Neural cell (in vitro differentiated cells): Measurements from ENCODE around the gene KRTAP1-4. TPM values are rescaled to one million over a fixed set of nuclear protein-coding genes. Genes with fewer than 3 reads are reported as not detected.

Source experiments
- H2AFZ ChIP-seq: fragments of 200-600, 300-800 bp; sonication (generic), shearing (Covaris generic); 2 replicates; pipeline ENCODE4 v1.6.0; 2014; ENCODE audit warnings: low read depth, mild to moderate bottlenecking, antibody characterized with exemption, low read length, moderate library complexity
- H3F3A ChIP-seq: fragments of 200-600 bp; shearing (Covaris generic); 2 replicates; pipeline ENCODE4 v1.6.1; 2016; ENCODE audit warnings: mild to moderate bottlenecking, moderate library complexity, mixed read lengths, antibody characterized with exemption, low read length; ENCODE audit not compliant: insufficient read depth, poor library complexity, severe bottlenecking
- H3K27ac ChIP-seq: fragments of 200-600, 300-800 bp; sonication (generic), shearing (Covaris generic); 2 replicates; pipeline ENCODE4 v1.5.1; 2014; ENCODE audit warnings: mild to moderate bottlenecking, low read length, moderate library complexity
- H3K27me3 ChIP-seq: fragments of 300-800, 200-600 bp; sonication (generic), shearing (Covaris generic); 2 replicates; pipeline ENCODE4 v1.6.0; 2014; ENCODE audit warnings: mild to moderate bottlenecking, low read depth, low read length, moderate library complexity; ENCODE audit not compliant: insufficient read depth
- H3K36me3 ChIP-seq: fragments of 300-800, 200-600 bp; sonication (generic), shearing (Covaris generic); 2 replicates; pipeline ENCODE4 v1.5.1; 2014; ENCODE audit warnings: mild to moderate bottlenecking, antibody characterized with exemption, low read length, moderate library complexity; ENCODE audit not compliant: insufficient read depth
- H3K4me2 ChIP-seq: fragments of 300-800, 200-600 bp; sonication (generic), shearing (Covaris generic); 2 replicates; pipeline ENCODE4 v1.6.0; 2014; ENCODE audit warnings: mild to moderate bottlenecking, low read length
- H3K4me3 ChIP-seq: fragments of 300-800, 200-600 bp; sonication (generic), shearing (Covaris generic); 2 replicates; pipeline ENCODE4 v1.5.1; 2014; ENCODE audit warnings: mild to moderate bottlenecking, low read length, moderate library complexity
- H3K79me2 ChIP-seq: fragments of 200-600 bp; shearing (Covaris generic); replicated peaks from 2 replicates; pipeline ENCODE4 v1.6.0; 2014; ENCODE audit warnings: mild to moderate bottlenecking, low read length, moderate library complexity; ENCODE audit not compliant: insufficient read depth
- H3K9ac ChIP-seq: fragments of 300-800, 200-600 bp; sonication (generic), shearing (Covaris generic); 2 replicates; pipeline ENCODE4 v1.6.1; 2016; ENCODE audit warnings: mild to moderate bottlenecking, low read length, mixed read lengths
- H3K9me2 ChIP-seq: fragments of 200-600 bp; shearing (Covaris generic); 2 replicates; pipeline ENCODE4 v1.6.1; 2016; ENCODE audit warnings: mild to moderate bottlenecking, low read length, mixed read lengths; ENCODE audit not compliant: insufficient read depth
- H3K9me3 ChIP-seq: fragments of 200-600, 300-800 bp; sonication (generic), shearing (Covaris generic); 2 replicates; pipeline ENCODE4 v1.6.1; 2016; ENCODE audit warnings: mild to moderate bottlenecking, mixed run types, low read length, moderate library complexity, mixed read lengths
- H4K20me1 ChIP-seq: fragments of 200-600 bp; shearing (Covaris generic); 2 replicates; pipeline ENCODE4 v1.6.1; 2016; ENCODE audit warnings: mild to moderate bottlenecking, mixed run types; ENCODE audit not compliant: insufficient read depth
- EP300 ChIP-seq: fragments of 450-650 bp; conservative IDR thresholded peaks from 2 replicates; pipeline ENCODE4 v1.6.1; 2014; ENCODE audit warnings: antibody characterized with exemption, mild to moderate bottlenecking, moderate library complexity; ENCODE audit not compliant: poor library complexity, severe bottlenecking
- EZH2 ChIP-seq: fragments of 200-600, 300-800 bp; shearing (Covaris generic), sonication (generic); IDR thresholded peaks from 2 replicates; pipeline ENCODE4 v1.6.1; 2014; ENCODE audit warnings: antibody characterized with exemption, low read length, borderline replicate concordance, mild to moderate bottlenecking; ENCODE audit not compliant: insufficient read depth, poor library complexity, severe bottlenecking
- MXI1 ChIP-seq: fragments of 450-650 bp; conservative IDR thresholded peaks from 2 replicates; pipeline ENCODE4 v1.6.1; 2014; ENCODE audit warnings: antibody characterized with exemption, mild to moderate bottlenecking; ENCODE audit not compliant: poor library complexity, severe bottlenecking
- POLR2AphosphoS5 ChIP-seq: IDR thresholded peaks from 2 replicates; pipeline ENCODE4 v1.6.1; 2012
- RAD21 ChIP-seq: fragments of 450-650 bp; conservative IDR thresholded peaks from 2 replicates; pipeline ENCODE4 v1.6.1; 2014; ENCODE audit warnings: antibody characterized with exemption, mild to moderate bottlenecking, moderate library complexity
- SMC3 ChIP-seq: fragments of 450-650 bp; conservative IDR thresholded peaks from 2 replicates; pipeline ENCODE4 v1.6.1; 2014; ENCODE audit warnings: antibody characterized with exemption, mild to moderate bottlenecking, moderate library complexity; ENCODE audit not compliant: poor library complexity
- TAF1 ChIP-seq: IDR thresholded peaks from 2 replicates; pipeline ENCODE4 v1.6.1; 2012; ENCODE audit warnings: low read depth
- polyA plus RNA-seq: library from polyadenylated mRNA; depleted of rRNA; stranded (reverse); fragments of >200 nt; gene quantifications from 2 replicates; pipeline ENCODE4 v1.2.3, GENCODE V29; 2014
- TF ChIP-seq, protein P1 (sequence below): fragments of 450-650 bp; IDR thresholded peaks from 2 replicates; pipeline ENCODE4 v1.5.1; 2014; ENCODE audit warnings: antibody characterized with exemption, mild to moderate bottlenecking, moderate library complexity; ENCODE audit not compliant: poor library complexity, severe bottlenecking
- TF ChIP-seq, protein P2 (sequence below): IDR thresholded peaks from 2 replicates; pipeline ENCODE4 v1.6.1; 2012; ENCODE audit warnings: borderline replicate concordance

Gene KRTAP1-4
- polyA plus RNA-seq, 1 donor from 2014 or later: not detected

DNA sequence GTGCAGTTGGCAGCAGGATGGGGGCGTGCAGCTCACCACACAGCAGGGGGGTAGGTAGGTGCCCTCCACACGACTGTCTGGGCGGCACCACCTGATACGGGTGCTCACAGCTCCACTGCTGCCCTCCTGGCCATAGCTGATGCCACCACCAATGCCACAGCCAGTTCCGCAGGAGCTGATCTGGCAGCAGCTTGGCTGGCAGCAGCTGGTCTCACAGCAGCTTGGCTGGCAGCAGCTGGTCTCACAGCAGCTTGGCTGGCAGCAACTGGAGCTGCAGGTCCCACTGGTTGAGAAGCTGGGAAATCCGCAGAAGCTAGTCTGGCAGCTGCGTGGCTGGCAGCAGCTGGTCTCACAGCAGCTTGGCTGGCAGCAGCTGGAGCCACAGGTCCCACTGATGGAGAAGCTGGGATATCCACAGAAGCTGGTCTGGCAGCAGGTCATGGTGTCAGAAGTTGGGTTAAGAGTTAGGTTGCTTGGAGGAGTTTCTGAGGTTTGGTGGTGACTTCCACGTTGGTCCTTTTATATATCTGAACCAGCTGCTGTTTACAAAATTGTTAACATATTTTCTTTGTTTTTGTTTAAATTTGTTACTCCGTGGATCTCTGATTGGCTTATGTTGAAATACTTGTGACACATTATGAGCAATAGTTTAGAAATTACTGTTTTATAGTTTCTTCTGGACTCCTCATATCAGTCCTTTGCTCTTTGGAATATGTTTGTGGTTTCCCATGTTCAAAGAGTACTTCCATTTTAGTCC, 3.1 kb downstream of the KRTAP1-4 start, which contains the start of gene KRTAP1-5:
KRTAP1-5 (minus strand) TSS at position 494 of the 757 bp plus-strand sequence; CDS start at position 441, 53 bp downstream.
- H4K20me1 ChIP-seq: no peaks in the 10 kb centered on the region
- H3K27ac ChIP-seq: no peak within 1 kb of the TSS
- H3K9me2 ChIP-seq: no peaks in the 10 kb centered on the region
- no peaks in the 10 kb centered on the region for H3F3A ChIP-seq
- TF ChIP-seq EP300 (no peak), TAF1 (no peak), EZH2 (no peak), SMC3 (no peak), POLR2AphosphoS5 (no peak), MXI1 (no peak), RAD21 (no peak)
- TF ChIP-seq, protein P1, sequence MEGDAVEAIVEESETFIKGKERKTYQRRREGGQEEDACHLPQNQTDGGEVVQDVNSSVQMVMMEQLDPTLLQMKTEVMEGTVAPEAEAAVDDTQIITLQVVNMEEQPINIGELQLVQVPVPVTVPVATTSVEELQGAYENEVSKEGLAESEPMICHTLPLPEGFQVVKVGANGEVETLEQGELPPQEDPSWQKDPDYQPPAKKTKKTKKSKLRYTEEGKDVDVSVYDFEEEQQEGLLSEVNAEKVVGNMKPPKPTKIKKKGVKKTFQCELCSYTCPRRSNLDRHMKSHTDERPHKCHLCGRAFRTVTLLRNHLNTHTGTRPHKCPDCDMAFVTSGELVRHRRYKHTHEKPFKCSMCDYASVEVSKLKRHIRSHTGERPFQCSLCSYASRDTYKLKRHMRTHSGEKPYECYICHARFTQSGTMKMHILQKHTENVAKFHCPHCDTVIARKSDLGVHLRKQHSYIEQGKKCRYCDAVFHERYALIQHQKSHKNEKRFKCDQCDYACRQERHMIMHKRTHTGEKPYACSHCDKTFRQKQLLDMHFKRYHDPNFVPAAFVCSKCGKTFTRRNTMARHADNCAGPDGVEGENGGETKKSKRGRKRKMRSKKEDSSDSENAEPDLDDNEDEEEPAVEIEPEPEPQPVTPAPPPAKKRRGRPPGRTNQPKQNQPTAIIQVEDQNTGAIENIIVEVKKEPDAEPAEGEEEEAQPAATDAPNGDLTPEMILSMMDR: no peak
- TF ChIP-seq, protein P2, sequence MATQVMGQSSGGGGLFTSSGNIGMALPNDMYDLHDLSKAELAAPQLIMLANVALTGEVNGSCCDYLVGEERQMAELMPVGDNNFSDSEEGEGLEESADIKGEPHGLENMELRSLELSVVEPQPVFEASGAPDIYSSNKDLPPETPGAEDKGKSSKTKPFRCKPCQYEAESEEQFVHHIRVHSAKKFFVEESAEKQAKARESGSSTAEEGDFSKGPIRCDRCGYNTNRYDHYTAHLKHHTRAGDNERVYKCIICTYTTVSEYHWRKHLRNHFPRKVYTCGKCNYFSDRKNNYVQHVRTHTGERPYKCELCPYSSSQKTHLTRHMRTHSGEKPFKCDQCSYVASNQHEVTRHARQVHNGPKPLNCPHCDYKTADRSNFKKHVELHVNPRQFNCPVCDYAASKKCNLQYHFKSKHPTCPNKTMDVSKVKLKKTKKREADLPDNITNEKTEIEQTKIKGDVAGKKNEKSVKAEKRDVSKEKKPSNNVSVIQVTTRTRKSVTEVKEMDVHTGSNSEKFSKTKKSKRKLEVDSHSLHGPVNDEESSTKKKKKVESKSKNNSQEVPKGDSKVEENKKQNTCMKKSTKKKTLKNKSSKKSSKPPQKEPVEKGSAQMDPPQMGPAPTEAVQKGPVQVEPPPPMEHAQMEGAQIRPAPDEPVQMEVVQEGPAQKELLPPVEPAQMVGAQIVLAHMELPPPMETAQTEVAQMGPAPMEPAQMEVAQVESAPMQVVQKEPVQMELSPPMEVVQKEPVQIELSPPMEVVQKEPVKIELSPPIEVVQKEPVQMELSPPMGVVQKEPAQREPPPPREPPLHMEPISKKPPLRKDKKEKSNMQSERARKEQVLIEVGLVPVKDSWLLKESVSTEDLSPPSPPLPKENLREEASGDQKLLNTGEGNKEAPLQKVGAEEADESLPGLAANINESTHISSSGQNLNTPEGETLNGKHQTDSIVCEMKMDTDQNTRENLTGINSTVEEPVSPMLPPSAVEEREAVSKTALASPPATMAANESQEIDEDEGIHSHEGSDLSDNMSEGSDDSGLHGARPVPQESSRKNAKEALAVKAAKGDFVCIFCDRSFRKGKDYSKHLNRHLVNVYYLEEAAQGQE: no peak
- H3K4me2 ChIP-seq: no peak within 1 kb of the TSS
- no peaks in the 10 kb centered on the region for H3K27me3 ChIP-seq
- H3K9ac ChIP-seq: no peak within 1 kb of the TSS
- no peaks in the 10 kb centered on the region for H3K9me3 ChIP-seq
- H3K4me3 ChIP-seq: no peak within 1 kb of the TSS
- no peaks in the 10 kb centered on the region for H3K79me2 ChIP-seq
- H3K36me3 ChIP-seq: no peaks in the 10 kb centered on the region
- H2AFZ ChIP-seq: no peak within 1 kb of the TSS

DNA sequence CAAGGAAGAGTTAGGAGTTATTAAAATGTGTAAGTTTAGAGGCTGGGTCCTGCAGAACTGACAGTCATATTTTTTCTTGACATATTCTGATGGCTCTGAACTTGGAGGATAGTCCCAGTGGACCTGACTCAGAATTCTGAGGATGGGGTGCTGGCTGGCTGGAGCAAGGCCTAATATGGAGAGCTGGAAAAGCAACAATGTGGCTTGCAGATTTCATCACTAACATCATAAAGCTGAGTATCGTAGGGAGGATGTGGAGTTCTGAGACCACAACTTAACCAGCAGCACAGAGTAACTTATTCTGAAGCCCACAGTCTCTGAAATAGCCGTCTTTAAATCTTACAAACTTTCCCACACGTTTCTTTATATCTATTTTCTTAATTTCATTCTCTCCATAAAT, 5.3 kb downstream of the KRTAP1-4 start:
- no peaks in the 10 kb centered on the region for H3K9me3 ChIP-seq
- no peak overlapping the region for H2AFZ ChIP-seq
- no peaks in the 10 kb centered on the region for H4K20me1 ChIP-seq
- H3K36me3 ChIP-seq: no peaks in the 10 kb centered on the region
- H3F3A ChIP-seq: no peaks in the 10 kb centered on the region
- TF ChIP-seq, protein P2: no peak
- TF ChIP-seq RAD21 (no peak), POLR2AphosphoS5 (no peak), MXI1 (no peak), TAF1 (no peak), EZH2 (no peak), EP300 (no peak), SMC3 (no peak)
- TF ChIP-seq, protein P1: no peak
- no peaks in the 10 kb centered on the region for H3K27me3 ChIP-seq
- no peaks in the 10 kb centered on the region for H3K79me2 ChIP-seq
- no peak overlapping the region for H3K27ac ChIP-seq
- no peak overlapping the region for H3K4me3 ChIP-seq
- no peaks in the 10 kb centered on the region for H3K9me2 ChIP-seq
- no peak overlapping the region for H3K4me2 ChIP-seq
- H3K9ac ChIP-seq: no peak overlapping the region
